ENCODE data around the gene CADM4.

The CADM4 gene

GRCh38 chr19:43631491-43631890 is 8.2 kb downstream of the CADM4 start:
- Histone ChIP-seq H2BK120ac (ENCODE audit: low read depth, low read length) (no peak overlapping the region), H3K4me2 (ENCODE audit: insufficient read depth, low read length, poor library complexity, severe bottlenecking) (no peak overlapping the region), H2BK5ac (ENCODE audit: low read length) (no peak overlapping the region), H3K9ac (ENCODE audit: low read depth, low read length, poor library complexity) (no peak overlapping the region), H2AK5ac (ENCODE audit: low read depth, low read length) (no peak overlapping the region), H3K4me1 (ENCODE audit: control insufficient read depth in 2 of 2, insufficient read depth in 1 of 2, low read depth in 1 of 2, low read length in 2 of 2) (peaks cover 16 to 23% of the 10 kb centered on the region in 2 donors), H2BK15ac (ENCODE audit: low read length) (no peak overlapping the region), H2BK12ac (ENCODE audit: low read length) (no peak overlapping the region), H3K79me1 (ENCODE audit: low read depth, low read length) (no peaks in the 10 kb centered on the region), H3K14ac (ENCODE audit: low read length) (no peak overlapping the region), H3K36me3 (replicated peaks in 1 of 2; ENCODE audit: control insufficient read depth in 2 of 2, insufficient read depth in 2 of 2, low read length in 2 of 2) (peaks cover 14 to 40% of the 10 kb centered on the region in 2 donors), H4K91ac (ENCODE audit: low read depth, low read length, poor library complexity) (no peak overlapping the region), H4K8ac (ENCODE audit: low read depth, low read length) (no peak overlapping the region), H3K4me3 (ENCODE audit: low read length in 2 of 2) (no peak overlapping the region), H2AFZ (ENCODE audit: low read length) (no peak overlapping the region), H3K27me3 (ENCODE audit: control insufficient read depth in 3 of 3, insufficient read depth in 3 of 3, low read depth in 1 of 3, low read length in 3 of 3) (no peaks in the 10 kb centered on the region), H3K18ac (ENCODE audit: low read length) (no peak overlapping the region), H3K23ac (ENCODE audit: low read depth, low read length, poor library complexity) (no peak overlapping the region), H3K9me3 (replicated peaks in 1 of 2; ENCODE audit: control insufficient read depth in 2 of 2, insufficient read depth in 1 of 2, low read depth in 1 of 2, low read length in 2 of 2) (no peaks in the 10 kb centered on the region), H3K27ac (replicated peaks; ENCODE audit: low read length) (no peak overlapping the region), H3K4ac (ENCODE audit: low read length) (no peak overlapping the region)
- WGBS, 2 donors (ENCODE audit: extremely low coverage in 2 of 2, insufficient read length in 2 of 2, insufficient replicate concordance in 1 of 2): no CpG with 5 or more reads among the region's 5 CpGs
- DNase-seq (ENCODE audit: low spot score): no peak

- Histone ChIP-seq H2AFZ (ENCODE audit: low read length) (no peak overlapping the region), H2BK5ac (ENCODE audit: low read length) (no peak overlapping the region), H4K91ac (ENCODE audit: low read depth, low read length, poor library complexity) (no peak overlapping the region), H3K27me3 (ENCODE audit: control insufficient read depth in 3 of 3, insufficient read depth in 3 of 3, low read depth in 1 of 3, low read length in 3 of 3) (no peaks in the 10 kb centered on the region), H3K18ac (ENCODE audit: low read length) (no peak overlapping the region), H3K9ac (ENCODE audit: low read depth, low read length, poor library complexity) (no peak overlapping the region), H2BK15ac (ENCODE audit: low read length) (no peak overlapping the region), H3K79me1 (ENCODE audit: low read depth, low read length) (no peaks in the 10 kb centered on the region), H3K9me3 (replicated peaks in 1 of 2; ENCODE audit: control insufficient read depth in 2 of 2, insufficient read depth in 1 of 2, low read depth in 1 of 2, low read length in 2 of 2) (peaks cover 0 to 2% of the 10 kb centered on the region in 2 donors), H3K27ac (replicated peaks; ENCODE audit: low read length) (no peak overlapping the region), H3K4me1 (ENCODE audit: control insufficient read depth in 2 of 2, insufficient read depth in 1 of 2, low read depth in 1 of 2, low read length in 2 of 2) (no peaks in the 10 kb centered on the region), H3K4ac (ENCODE audit: low read length) (no peak overlapping the region), H2BK12ac (ENCODE audit: low read length) (no peak overlapping the region), H2BK120ac (ENCODE audit: low read depth, low read length) (no peak overlapping the region), H3K4me3 (ENCODE audit: low read length in 2 of 2) (no peak overlapping the region), H3K23ac (ENCODE audit: low read depth, low read length, poor library complexity) (no peak overlapping the region), H3K36me3 (replicated peaks in 1 of 2; ENCODE audit: control insufficient read depth in 2 of 2, insufficient read depth in 2 of 2, low read length in 2 of 2) (peaks cover 32 to 64% of the 10 kb centered on the region in 2 donors), H2AK5ac (ENCODE audit: low read depth, low read length) (no peak overlapping the region), H4K8ac (ENCODE audit: low read depth, low read length) (no peak overlapping the region), H3K4me2 (ENCODE audit: insufficient read depth, low read length, poor library complexity, severe bottlenecking) (no peak overlapping the region), H3K14ac (ENCODE audit: low read length) (no peak overlapping the region)
- WGBS, 2 donors (ENCODE audit: extremely low coverage in 2 of 2, insufficient read length in 2 of 2, insufficient replicate concordance in 1 of 2): no CpG with 5 or more reads among the region's 3 CpGs
- DNase-seq (ENCODE audit: low spot score): no peak
These were observed 10.9 kb downstream of the CADM4 start for GRCh38 chr19:43628646-43629326.

DNA sequence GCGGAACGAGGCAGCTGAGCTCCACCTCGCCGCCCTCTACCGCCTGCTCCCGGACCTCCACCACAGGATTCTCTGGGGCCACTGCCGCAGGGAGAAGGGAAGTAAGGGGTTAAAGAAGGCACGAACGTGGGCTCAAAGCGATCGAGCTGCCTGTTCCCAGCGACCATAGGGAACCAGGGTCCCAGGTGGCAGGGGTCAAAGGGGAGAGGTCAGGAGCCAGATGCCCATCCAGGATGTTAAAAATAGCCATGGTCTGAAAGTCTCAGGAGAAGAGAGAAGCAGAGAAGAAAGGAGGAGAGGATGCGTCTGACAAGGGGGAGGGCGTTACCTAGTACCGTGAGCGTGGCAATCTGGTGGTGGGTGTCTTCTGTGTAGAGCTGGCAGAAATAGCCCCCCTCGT is 12.8 kb downstream of the CADM4 start:
- H3K4me1 ChIP-seq (ENCODE audit: control insufficient read depth in 2 of 2, insufficient read depth in 1 of 2, low read depth in 1 of 2, low read length in 2 of 2): no peaks in the 10 kb centered on the region
- no peaks in the 10 kb centered on the region for H3K79me1 ChIP-seq (ENCODE audit: low read depth, low read length)
- H4K91ac ChIP-seq (ENCODE audit: low read depth, low read length, poor library complexity): no peak overlapping the region
- no peak overlapping the region for H2BK5ac ChIP-seq (ENCODE audit: low read length)
- no peak overlapping the region for H3K18ac ChIP-seq (ENCODE audit: low read length)
- peaks cover 40 to 73% of the 10 kb centered on the region in 2 donors for H3K36me3 ChIP-seq (replicated peaks in 1 of 2; ENCODE audit: control insufficient read depth in 2 of 2, insufficient read depth in 2 of 2, low read length in 2 of 2)
- no peak overlapping the region for H2AK5ac ChIP-seq (ENCODE audit: low read depth, low read length)
- no peak overlapping the region for H3K14ac ChIP-seq (ENCODE audit: low read length)
- no peaks in the 10 kb centered on the region for H3K27me3 ChIP-seq (ENCODE audit: control insufficient read depth in 3 of 3, insufficient read depth in 3 of 3, low read depth in 1 of 3, low read length in 3 of 3)
- peak overlapping the region; percentile 72 for H3K9ac ChIP-seq (ENCODE audit: low read depth, low read length, poor library complexity)
- peak overlapping the region; percentile 92 for H3K4ac ChIP-seq (ENCODE audit: low read length)
- no peak overlapping the region for H3K23ac ChIP-seq (ENCODE audit: low read depth, low read length, poor library complexity)
- no peak overlapping the region for H4K8ac ChIP-seq (ENCODE audit: low read depth, low read length)
- H2BK120ac ChIP-seq (ENCODE audit: low read depth, low read length): no peak overlapping the region
- peaks cover 0 to 2% of the 10 kb centered on the region in 2 donors for H3K9me3 ChIP-seq (replicated peaks in 1 of 2; ENCODE audit: control insufficient read depth in 2 of 2, insufficient read depth in 1 of 2, low read depth in 1 of 2, low read length in 2 of 2)
- DNase-seq (ENCODE audit: low spot score): no peak
- no peak overlapping the region for H2AFZ ChIP-seq (ENCODE audit: low read length)
- no CpG with 5 or more reads among the region's 17 CpGs for WGBS, 2 donors (ENCODE audit: extremely low coverage in 2 of 2, insufficient read length in 2 of 2, insufficient replicate concordance in 1 of 2)
- no peak overlapping the region for H3K4me2 ChIP-seq (ENCODE audit: insufficient read depth, low read length, poor library complexity, severe bottlenecking)
- H3K4me3 ChIP-seq (ENCODE audit: low read length in 2 of 2): peak overlapping the region in 1 of 2 donors; percentile 27
- H3K27ac ChIP-seq (replicated peaks; ENCODE audit: low read length): no peak overlapping the region
- no peak overlapping the region for H2BK15ac ChIP-seq (ENCODE audit: low read length)
- H2BK12ac ChIP-seq (ENCODE audit: low read length): no peak overlapping the region

DNA sequence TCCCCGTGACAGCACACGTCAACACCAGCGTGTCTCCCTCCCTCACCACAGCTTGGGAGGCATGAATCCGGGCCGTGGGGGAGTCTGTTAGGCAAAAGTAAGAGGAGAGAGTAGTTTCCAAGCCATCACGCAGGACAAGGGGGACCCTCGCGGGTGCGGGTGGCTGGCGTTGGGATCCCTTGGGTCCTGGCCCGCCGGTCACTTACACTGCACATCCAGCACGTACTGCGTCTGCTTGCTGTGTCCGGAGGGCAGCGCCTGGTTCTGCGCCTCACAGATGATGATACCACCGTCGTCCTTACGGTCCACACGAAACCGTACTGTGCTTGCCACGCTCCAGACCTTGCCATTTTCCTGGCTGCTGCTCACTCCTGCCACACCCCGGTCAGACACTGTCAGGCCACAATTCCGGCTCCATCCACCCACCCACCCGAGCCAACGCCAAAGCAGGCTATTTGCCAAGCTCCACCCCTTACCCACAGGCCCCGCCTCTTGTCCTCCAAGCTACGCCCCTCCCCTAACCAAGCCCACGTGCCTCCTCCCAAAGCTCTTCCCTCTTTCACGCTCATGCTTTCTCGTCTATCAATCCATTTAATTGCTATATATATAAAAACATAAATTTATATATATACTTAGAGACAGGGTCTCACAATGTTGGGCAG is 13.6 kb downstream of the CADM4 start:
- Histone ChIP-seq H3K18ac (ENCODE audit: low read length) (peak overlapping the region; percentile 65), H3K14ac (ENCODE audit: low read length) (peak overlapping the region; percentile 76), H3K9me3 (replicated peaks in 1 of 2; ENCODE audit: control insufficient read depth in 2 of 2, insufficient read depth in 1 of 2, low read depth in 1 of 2, low read length in 2 of 2) (peaks cover 0 to 2% of the 10 kb centered on the region in 2 donors), H3K9ac (ENCODE audit: low read depth, low read length, poor library complexity) (no peak overlapping the region), H2BK12ac (ENCODE audit: low read length) (peak overlapping the region; percentile 88), H3K36me3 (replicated peaks in 1 of 2; ENCODE audit: control insufficient read depth in 2 of 2, insufficient read depth in 2 of 2, low read length in 2 of 2) (peaks cover 37 to 72% of the 10 kb centered on the region in 2 donors), H3K79me1 (ENCODE audit: low read depth, low read length) (no peaks in the 10 kb centered on the region), H2BK15ac (ENCODE audit: low read length) (no peak overlapping the region), H2BK5ac (ENCODE audit: low read length) (no peak overlapping the region), H2AFZ (ENCODE audit: low read length) (no peak overlapping the region), H4K91ac (ENCODE audit: low read depth, low read length, poor library complexity) (no peak overlapping the region), H4K8ac (ENCODE audit: low read depth, low read length) (no peak overlapping the region), H2AK5ac (ENCODE audit: low read depth, low read length) (peak overlapping the region; percentile 25), H3K23ac (ENCODE audit: low read depth, low read length, poor library complexity) (peak overlapping the region; percentile 60), H3K4me1 (ENCODE audit: control insufficient read depth in 2 of 2, insufficient read depth in 1 of 2, low read depth in 1 of 2, low read length in 2 of 2) (no peaks in the 10 kb centered on the region), H2BK120ac (ENCODE audit: low read depth, low read length) (no peak overlapping the region), H3K4ac (ENCODE audit: low read length) (no peak overlapping the region), H3K4me3 (ENCODE audit: low read length in 2 of 2) (no peak overlapping the region), H3K27ac (replicated peaks; ENCODE audit: low read length) (no peak overlapping the region), H3K27me3 (ENCODE audit: control insufficient read depth in 3 of 3, insufficient read depth in 3 of 3, low read depth in 1 of 3, low read length in 3 of 3) (no peaks in the 10 kb centered on the region), H3K4me2 (ENCODE audit: insufficient read depth, low read length, poor library complexity, severe bottlenecking) (no peak overlapping the region)
- DNase-seq (ENCODE audit: low spot score): no peak
- WGBS, 2 donors (ENCODE audit: extremely low coverage in 2 of 2, insufficient read length in 2 of 2, insufficient replicate concordance in 1 of 2): no CpG with 5 or more reads among the region's 32 CpGs

Data from neuronal stem cell (in vitro differentiated cells).